OCI-LY3 (cell line): Measurements from ENCODE around the gene B4GALNT4.
"Not testable (repeated sequence)": the region's sequence is repeated elsewhere in the genome, so short reads cannot be mapped to it uniquely, and the experiment has no call there.

Experiments
- H2AFZ ChIP-seq: fragments of 200-600, 300-600 bp; shearing (Covaris generic); 2 replicates; pipeline ENCODE4 v1.6.0; 2014; ENCODE audit warnings: antibody characterized with exemption, low read depth, low read length
- H3K27ac ChIP-seq: fragments of 200-600, 300-600 bp; sonication (generic); 2 replicates; pipeline ENCODE4 v1.5.1; 2014; ENCODE audit warnings: mild to moderate bottlenecking, low read length, moderate library complexity, mixed read lengths
- H3K27me3 ChIP-seq: fragments of 200-600, 300-600 bp; sonication (generic); 2 replicates; pipeline ENCODE4 v1.6.1; 2014; ENCODE audit warnings: low read depth, low read length, mixed read lengths
- H3K36me3 ChIP-seq: fragments of 200-600, 300-600 bp; sonication (generic); replicated peaks from 2 replicates; pipeline ENCODE3; 2014; ENCODE audit warnings: low read depth, low read length, mixed read lengths
- H3K4me1 ChIP-seq: fragments of 300-600, 200-600 bp; sonication (generic); 2 replicates; pipeline ENCODE4 v1.6.1; 2014; ENCODE audit warnings: low read length, mixed read lengths
- H3K4me2 ChIP-seq: fragments of 200-600, 300-600 bp; sonication (generic); 2 replicates; pipeline ENCODE4 v1.6.1; 2014; ENCODE audit warnings: low read length, mixed read lengths
- H3K4me3 ChIP-seq: fragments of 300-600, 200-600 bp; sonication (generic); 2 replicates; pipeline ENCODE4 v1.5.1; 2014; ENCODE audit warnings: antibody characterized with exemption, mild to moderate bottlenecking, low read length, moderate library complexity
- H3K79me2 ChIP-seq: fragments of 300-600, 200-600 bp; shearing (Covaris generic); 2 replicates; pipeline ENCODE4 v1.6.1; 2014; ENCODE audit warnings: mild to moderate bottlenecking, low read length, mixed read lengths
- H3K9ac ChIP-seq: fragments of 300-600, 200-600 bp; shearing (Covaris generic); 2 replicates; pipeline ENCODE4 v1.6.0; 2014; ENCODE audit warnings: mild to moderate bottlenecking, low read length, moderate library complexity
- H3K9me3 ChIP-seq: fragments of 200-600, 300-600 bp; shearing (Covaris generic); 2 replicates; pipeline ENCODE4 v1.6.1; 2014; ENCODE audit warnings: low read length, mixed read lengths; ENCODE audit not compliant: insufficient read depth
- H4K20me1 ChIP-seq: fragments of 200-600, 300-600 bp; sonication (generic); 2 replicates; pipeline ENCODE4 v1.6.1; 2016; ENCODE audit warnings: low read length, mixed read lengths; ENCODE audit not compliant: insufficient read depth
- CTCF ChIP-seq: fragments of 200-600, 300-600 bp; sonication (generic); IDR thresholded peaks from 2 replicates; pipeline ENCODE4 v1.5.1; 2014; ENCODE audit warnings: antibody characterized with exemption, low read length, low read depth
- EZH2phosphoT487 ChIP-seq: fragments of 200-600 bp; shearing (Covaris generic); IDR thresholded peaks from 2 replicates; pipeline ENCODE4 v1.6.1; 2018; ENCODE audit warnings: antibody characterized with exemption, mixed run types, low read depth

The B4GALNT4 gene

GRCh38 chr11:408154-409007 is 39.1 kb downstream of the B4GALNT4 start:
- Histone ChIP-seq H3K4me1 (no peaks in the 10 kb centered on the region), H3K27ac (no peak overlapping the region), H3K36me3 (no peaks in the 10 kb centered on the region), H3K79me2 (no peaks in the 10 kb centered on the region), H3K4me3 (no peak overlapping the region), H3K9ac (no peak overlapping the region), H3K27me3 (no peaks in the 10 kb centered on the region), H2AFZ (no peak overlapping the region), H3K9me3 (no peaks in the 10 kb centered on the region), H3K4me2 (no peak overlapping the region), H4K20me1 (no peaks in the 10 kb centered on the region)
- no peak for TF ChIP-seq EZH2phosphoT487
- TF ChIP-seq CTCF, result no peak

- no peaks in the 10 kb centered on the region for H3K79me2 ChIP-seq
- no peaks in the 10 kb centered on the region for H4K20me1 ChIP-seq
- H3K9me3 ChIP-seq, result no peaks in the 10 kb centered on the region
- no peaks in the 10 kb centered on the region for H3K27me3 ChIP-seq
- no peaks in the 10 kb centered on the region for H3K4me1 ChIP-seq
- H2AFZ ChIP-seq, result no peak overlapping the region
- no peak overlapping the region for H3K4me3 ChIP-seq
- TF ChIP-seq EZH2phosphoT487, result no peak
- TF ChIP-seq CTCF, result no peak
- no peak overlapping the region for H3K9ac ChIP-seq
- no peaks in the 10 kb centered on the region for H3K36me3 ChIP-seq
- H3K27ac ChIP-seq, result no peak overlapping the region
- no peak overlapping the region for H3K4me2 ChIP-seq
These were observed 39.8 kb downstream of the B4GALNT4 start for GRCh38 chr11:409008-409599.

- Histone ChIP-seq H3K79me2 (no peaks in the 10 kb centered on the region), H4K20me1 (no peaks in the 10 kb centered on the region), H3K4me1 (no peaks in the 10 kb centered on the region), H3K27me3 (peaks cover 5% of the 10 kb centered on the region; the same call in 1 of the 2 replicates), H3K4me2 (no peak overlapping the region), H2AFZ (no peak overlapping the region), H3K9me3 (no peaks in the 10 kb centered on the region), H3K4me3 (no peak overlapping the region), H3K9ac (no peak overlapping the region), H3K36me3 (no peaks in the 10 kb centered on the region), H3K27ac (no peak overlapping the region)
- TF ChIP-seq EZH2phosphoT487 (no peak), CTCF (no peak)
These were observed 40.5 kb downstream of the B4GALNT4 start for GRCh38 chr11:409600-410483.

- H3K27ac ChIP-seq, H3K4me1 ChIP-seq, H3K4me3 ChIP-seq, H4K20me1 ChIP-seq, H3K9ac ChIP-seq, H3K4me2 ChIP-seq, H3K9me3 ChIP-seq, H3K36me3 ChIP-seq, H3K79me2 ChIP-seq, H2AFZ ChIP-seq, H3K27me3 ChIP-seq: not testable (repeated sequence)
These were observed 41.4 kb downstream of the B4GALNT4 start for GRCh38 chr11:410711-411110.

GRCh38 chr11:411520-411919 is 42.2 kb downstream of the B4GALNT4 start:
- not testable (repeated sequence) for H4K20me1 ChIP-seq, H3K4me2 ChIP-seq, H3K9ac ChIP-seq, H3K36me3 ChIP-seq, H3K27me3 ChIP-seq, H3K79me2 ChIP-seq, H3K4me1 ChIP-seq, H2AFZ ChIP-seq, H3K4me3 ChIP-seq, H3K9me3 ChIP-seq, H3K27ac ChIP-seq
